ACC112 (cell line): ENCODE results near the gene MFN2.
"Not testable (repeated sequence)": the region's sequence is repeated elsewhere in the genome, so short reads cannot be mapped to it uniquely, and the experiment has no call there.

ENCODE experiments used
- H2AFZ ChIP-seq: fragments of 200-600 bp; sonication (generic); one replicate; pipeline ENCODE4 v1.6.0; 2017; ENCODE audit warnings: antibody characterized with exemption, low read length; ENCODE audit not compliant: unreplicated experiment
- H3K27ac ChIP-seq: fragments of 200-600 bp; sonication (generic); 2 replicates; pipeline ENCODE4 v1.5.1; 2014; ENCODE audit warnings: low read depth, mild to moderate bottlenecking, antibody characterized with exemption, low read length, moderate library complexity
- H3K27me3 ChIP-seq: fragments of 200-600 bp; sonication (generic); 2 replicates; pipeline ENCODE4 v1.6.1; 2014; ENCODE audit warnings: mild to moderate bottlenecking, antibody characterized with exemption, low read length, moderate library complexity, mixed read lengths; ENCODE audit not compliant: insufficient read depth
- H3K36me3 ChIP-seq: fragments of 200-600 bp; sonication (generic); 2 replicates; pipeline ENCODE4 v1.6.1; 2016; ENCODE audit warnings: mild to moderate bottlenecking, antibody characterized with exemption, low read length, moderate library complexity, mixed read lengths; ENCODE audit not compliant: insufficient read depth
- H3K4me1 ChIP-seq: fragments of 200-600 bp; sonication (generic); one replicate; pipeline ENCODE4 v1.6.1; 2016; ENCODE audit warnings: low read length, mixed read lengths; ENCODE audit not compliant: insufficient read depth, unreplicated experiment, control insufficient read depth
- H3K4me3 ChIP-seq: fragments of 200-600 bp; sonication (generic); 2 replicates; pipeline ENCODE4 v1.5.1; 2014; ENCODE audit warnings: mild to moderate bottlenecking, low read depth, low read length
- H3K79me2 ChIP-seq: fragments of 200-600 bp; sonication (generic); one replicate; pipeline ENCODE4 v1.6.0; 2016; ENCODE audit warnings: low read length; ENCODE audit not compliant: control insufficient read depth, unreplicated experiment, insufficient read depth

MFN2 gene

GRCh38 chr1:11998636-11999035 is 18.4 kb downstream of the MFN2 start:
- Histone ChIP-seq H3K4me1 (no peaks in the 10 kb centered on the region), H3K79me2 (no peaks in the 10 kb centered on the region), H3K27ac (no peak overlapping the region), H2AFZ (no peak overlapping the region), H3K27me3 (no peaks in the 10 kb centered on the region), H3K36me3 (peaks cover 29% of the 10 kb centered on the region; the same call in 1 of the 2 replicates), H3K4me3 (no peak overlapping the region)

- Histone ChIP-seq H3K27me3 (no peaks in the 10 kb centered on the region), H3K79me2 (no peaks in the 10 kb centered on the region), H2AFZ (no peak overlapping the region), H3K4me3 (no peak overlapping the region), H3K36me3 (peaks cover 29% of the 10 kb centered on the region; the same call in 1 of the 2 replicates), H3K4me1 (no peaks in the 10 kb centered on the region), H3K27ac (no peak overlapping the region)
These were observed 19.0 kb downstream of the MFN2 start for GRCh38 chr1:11999236-11999635.

- Histone ChIP-seq H3K27ac (peak overlapping the region; percentile 52; the same call in 1 of the 2 replicates), H3K4me1 (no peaks in the 10 kb centered on the region), H3K79me2 (no peaks in the 10 kb centered on the region), H2AFZ (no peak overlapping the region), H3K36me3 (peaks cover 38% of the 10 kb centered on the region; the same call in 1 of the 2 replicates), H3K27me3 (no peaks in the 10 kb centered on the region), H3K4me3 (no peak overlapping the region)
These were observed 21.1 kb downstream of the MFN2 start for GRCh38 chr1:12001249-12001917.

GRCh38 chr1:12001996-12002493 is 21.8 kb downstream of the MFN2 start:
- H3K36me3 ChIP-seq: peaks cover 38% of the 10 kb centered on the region; the same call in 1 of the 2 replicates
- H3K79me2 ChIP-seq: no peaks in the 10 kb centered on the region
- no peak overlapping the region for H2AFZ ChIP-seq
- no peak overlapping the region for H3K4me3 ChIP-seq
- no peaks in the 10 kb centered on the region for H3K4me1 ChIP-seq
- no peak overlapping the region for H3K27ac ChIP-seq
- H3K27me3 ChIP-seq: no peaks in the 10 kb centered on the region

GRCh38 chr1:12003762-12004161 is 23.5 kb downstream of the MFN2 start:
- H3K4me1 ChIP-seq: no peaks in the 10 kb centered on the region
- no peak overlapping the region for H2AFZ ChIP-seq
- no peaks in the 10 kb centered on the region for H3K27me3 ChIP-seq
- no peaks in the 10 kb centered on the region for H3K79me2 ChIP-seq
- no peak overlapping the region for H3K27ac ChIP-seq
- H3K4me3 ChIP-seq: no peak overlapping the region
- H3K36me3 ChIP-seq: peaks cover 30% of the 10 kb centered on the region; the same call in 1 of the 2 replicates

GRCh38 chr1:12005488-12006166 is 25.4 kb downstream of the MFN2 start:
- H2AFZ ChIP-seq: no peak overlapping the region
- H3K27me3 ChIP-seq: no peaks in the 10 kb centered on the region
- H3K27ac ChIP-seq: no peak overlapping the region
- H3K36me3 ChIP-seq: peaks cover 21% of the 10 kb centered on the region; the same call in 1 of the 2 replicates
- H3K79me2 ChIP-seq: no peaks in the 10 kb centered on the region
- no peaks in the 10 kb centered on the region for H3K4me1 ChIP-seq
- no peak overlapping the region for H3K4me3 ChIP-seq

- Histone ChIP-seq H3K36me3 (peaks cover 19% of the 10 kb centered on the region; the same call in 1 of the 2 replicates), H2AFZ (no peak overlapping the region)
These were observed 26.1 kb downstream of the MFN2 start for GRCh38 chr1:12006167-12006921.

GRCh38 chr1:12007204-12007603 is 27.0 kb downstream of the MFN2 start:
- peaks cover 18% of the 10 kb centered on the region; the same call in 1 of the 2 replicates for H3K36me3 ChIP-seq

More at GRCh38 chr1:12006167-12006921, 26.1 kb downstream of the MFN2 start:
- no peak overlapping the region for H3K27ac ChIP-seq
- H3K27me3 ChIP-seq: no peaks in the 10 kb centered on the region
- H3K4me1 ChIP-seq: no peaks in the 10 kb centered on the region
- H3K4me3 ChIP-seq: no peak overlapping the region
- no peaks in the 10 kb centered on the region for H3K79me2 ChIP-seq

GRCh38 chr1:12008355-12008754 is 28.1 kb downstream of the MFN2 start:
- not testable (repeated sequence) for H3K36me3 ChIP-seq, H3K4me3 ChIP-seq, H3K27me3 ChIP-seq, H3K27ac ChIP-seq, H3K4me1 ChIP-seq, H3K79me2 ChIP-seq, H2AFZ ChIP-seq

More at GRCh38 chr1:12007204-12007603, 27.0 kb downstream of the MFN2 start:
- Histone ChIP-seq H3K4me1 (no peaks in the 10 kb centered on the region), H3K27me3 (no peaks in the 10 kb centered on the region), H3K27ac (no peak overlapping the region), H3K4me3 (no peak overlapping the region), H3K79me2 (no peaks in the 10 kb centered on the region), H2AFZ (no peak overlapping the region)

- Histone ChIP-seq H3K4me1 (peaks cover 11% of the 10 kb centered on the region), H3K36me3 (peaks cover 11% of the 10 kb centered on the region; the same call in 1 of the 2 replicates), H3K27ac (no peak overlapping the region)
These were observed 29.2 kb downstream of the MFN2 start for GRCh38 chr1:12009318-12009947.

More at GRCh38 chr1:12009318-12009947, 29.2 kb downstream of the MFN2 start:
- Histone ChIP-seq H2AFZ (no peak overlapping the region), H3K27me3 (no peaks in the 10 kb centered on the region), H3K79me2 (no peaks in the 10 kb centered on the region), H3K4me3 (no peak overlapping the region)
